HepG2 (cell line): ENCODE data around the gene ZFHX3. TPM values are rescaled to one million over a fixed set of nuclear protein-coding genes. Genes with fewer than 3 reads are reported as not detected.

Experiments used
- ATAC-seq: fragments of 200-7000 bp; cut with Tn5 transposase; 3 replicates; pipeline ENCODE4 v1.9.1; 2020; ENCODE audit warnings: mild to moderate bottlenecking, moderate library complexity
- BruUV-seq: library from RNA; stranded (reverse); fragments of 400-500 nt; replicated peaks from 2 replicates; lab custom pipeline; 2021; lab: Mats Ljungman, UMichigan
- CTCF ChIA-PET: fragments of 300-600 bp; formaldehyde crosslinking; extraction: SDS; loops from one replicate; lab custom pipeline; 2021; ENCODE audit warnings: low total read pairs, inconsistent platforms, low intra/inter-chr PET ratio; lab: Yijun Ruan, JAX
- POLR2A ChIA-PET: fragments of 350-600 bp; sonication (Branson Sonifier 250); formaldehyde crosslinking; loops from one replicate; lab custom pipeline; 2020; ENCODE audit warnings: antibody characterized with exemption, inconsistent platforms; lab: Yijun Ruan, JAX
- DNase-seq: peaks from one replicate; pipeline ENCODE4 v3.0.0-alpha.2; 2015; ENCODE audit warnings: low spot score
- FAIRE-seq: peaks from 3 replicates; lab custom pipeline; 2011; peaks lifted over from hg19 to GRCh38; lab: Jason Lieb, UNC
- H2AFZ ChIP-seq: one replicate; pipeline ENCODE4 v1.6.1; 2011; ENCODE audit warnings: low read length, inconsistent platforms
- H3K27ac ChIP-seq: fragments of 300-600 bp; 3 replicates; pipeline ENCODE4 v1.8.0; 2011; ENCODE audit warnings: mixed run types, mild to moderate bottlenecking, mixed read lengths, low read length, inconsistent platforms; ENCODE audit not compliant: insufficient read depth; ENCODE audit errors: extremely low read length
- H3K27me3 ChIP-seq, 2 experiments: fragments of 200-600 bp in 1 of 2; 2 replicates in 1 of 2; 3 replicates in 1 of 2; pipeline versions ENCODE4 v1.6.0 to v1.8.0; 2011; ENCODE audit warnings: low read length in 2 of 2, mild to moderate bottlenecking in 2 of 2, moderate library complexity in 2 of 2, inconsistent platforms in 1 of 2; ENCODE audit not compliant: insufficient read depth in 2 of 2, control insufficient read depth in 1 of 2
- H3K36me3 ChIP-seq, 2 experiments: fragments of 200-600 bp in 1 of 2; replicated peaks in 1 of 2; 2 replicates in 1 of 2; 3 replicates in 1 of 2; pipeline versions ENCODE4 v1.5.1 to v1.8.0; 2011; ENCODE audit warnings: low read length in 2 of 2, inconsistent platforms in 1 of 2; ENCODE audit not compliant: insufficient read depth in 2 of 2, control insufficient read depth in 1 of 2
- H3K4me1 ChIP-seq: 2 replicates; pipeline ENCODE4 v1.5.1; 2012; ENCODE audit warnings: low read length, inconsistent platforms; ENCODE audit not compliant: insufficient read depth
- H3K4me2 ChIP-seq: 2 replicates; pipeline ENCODE4 v1.6.0; 2011; ENCODE audit warnings: low read depth, low read length, inconsistent platforms
- H3K4me3 ChIP-seq, 3 experiments: fragments of 200-600 bp in 1 of 3; sonication (generic), shearing (Covaris generic) in 1 of 3; replicated peaks in 1 of 3; 2 replicates each; pipeline ENCODE4 v1.5.1; 2011 to 2016; ENCODE audit warnings: low read length in 3 of 3, inconsistent platforms in 2 of 3, low read depth in 2 of 3, mild to moderate bottlenecking in 2 of 3, control low read depth in 1 of 3, mixed read lengths in 1 of 3; ENCODE audit not compliant: insufficient read depth in 1 of 3
- H3K79me2 ChIP-seq: one replicate; pipeline ENCODE4 v1.6.1; 2011; ENCODE audit warnings: low read length, inconsistent platforms; ENCODE audit not compliant: insufficient read depth
- H3K9ac ChIP-seq: 2 replicates; pipeline ENCODE4 v1.6.0; 2011; ENCODE audit warnings: mild to moderate bottlenecking, low read depth, low read length, inconsistent platforms; ENCODE audit not compliant: insufficient read depth
- H3K9me3 ChIP-seq: 2 replicates; pipeline ENCODE4 v1.5.1; 2012; ENCODE audit warnings: mild to moderate bottlenecking, low read length
- H4K20me1 ChIP-seq: 2 replicates; pipeline ENCODE4 v1.6.0; 2011; ENCODE audit warnings: inconsistent platforms, mild to moderate bottlenecking, low read length, moderate library complexity; ENCODE audit not compliant: insufficient read depth
- BHLHE40 ChIP-seq: IDR thresholded peaks from 2 replicates; pipeline ENCODE4 v1.6.1; 2011; ENCODE audit warnings: low read length, improper control_type of control experiment
- DR1 ChIP-seq: sonication (generic); formaldehyde crosslinking; IDR thresholded peaks from 2 replicates; pipeline ENCODE4 v1.8.0; 2021; ENCODE audit warnings: mild to moderate bottlenecking, missing genetic modification reagents, inconsistent platforms
- GABPB1 ChIP-seq: IDR thresholded peaks from 2 replicates; pipeline ENCODE4 v1.6.1; 2016; ENCODE audit warnings: mild to moderate bottlenecking, missing genetic modification reagents, moderate library complexity, missing compliant biosample characterization
- KLF12 ChIP-seq: sonication (generic); formaldehyde crosslinking; IDR thresholded peaks from 2 replicates; pipeline ENCODE4 v1.4.0; 2020; ENCODE audit warnings: missing genetic modification reagents, borderline replicate concordance
- POLR2A ChIP-seq, 2 experiments: IDR thresholded peaks; 2 replicates each; pipeline ENCODE4 v1.6.1; 2011; ENCODE audit warnings: low read depth in 2 of 2, low read length in 2 of 2, mild to moderate bottlenecking in 1 of 2, moderate library complexity in 1 of 2; ENCODE audit not compliant: insufficient read depth in 1 of 2
- POLR2AphosphoS5 ChIP-seq: IDR thresholded peaks from 2 replicates; pipeline ENCODE4 v1.6.1; 2012; ENCODE audit warnings: low read depth, low read length
- RXRB ChIP-seq: IDR thresholded peaks from 2 replicates; pipeline ENCODE4 v1.6.1; 2016; ENCODE audit warnings: borderline replicate concordance, missing genetic modification reagents, missing compliant biosample characterization
- SALL1 ChIP-seq: sonication (generic); formaldehyde crosslinking; IDR thresholded peaks from 2 replicates; pipeline ENCODE4 v1.8.0; 2022; ENCODE audit warnings: mild to moderate bottlenecking, missing genetic modification reagents
- SRY ChIP-seq: sonication (generic); formaldehyde crosslinking; IDR thresholded peaks from 2 replicates; pipeline ENCODE4 v1.8.0; 2022; ENCODE audit warnings: mild to moderate bottlenecking, missing genetic modification reagents
- ZNF205 ChIP-seq: IDR thresholded peaks from 2 replicates; pipeline ENCODE4 v1.6.1; 2018; ENCODE audit warnings: missing biosample characterization, missing genetic modification reagents
- ZNF317 ChIP-seq: sonication (generic); formaldehyde crosslinking; IDR thresholded peaks from 2 replicates; pipeline ENCODE4 v1.5.0; 2020; ENCODE audit warnings: mild to moderate bottlenecking, missing genetic modification reagents
- ZNF678 ChIP-seq: sonication (generic); formaldehyde crosslinking; IDR thresholded peaks from 2 replicates; pipeline ENCODE4 v1.4.0; 2020; ENCODE audit warnings: mild to moderate bottlenecking, missing genetic modification reagents
- ZNF777 ChIP-seq: sonication (generic); formaldehyde crosslinking; IDR thresholded peaks from 2 replicates; pipeline ENCODE4 v1.4.0; 2020; ENCODE audit warnings: missing genetic modification reagents
- WGBS: methylation state at CpG from one replicate; pipeline ENCODE4 v1.1.6; 2017; ENCODE audit warnings: low lambda C conversion rate; 5-methylcytosine and 5-hydroxymethylcytosine counted together
- in situ Hi-C: cut with HindIII; loops from 2 replicates; pipeline ENCODE4 v1.10.0; 2017; ENCODE audit warnings: low pct_unique_long_range_greater_than_20kb; ENCODE audit not compliant: extremely low pct_ligation_motif_present
- intact Hi-C: fragments of 100-400 bp; cut with micrococcal nuclease; formaldehyde crosslinking; loops from one replicate; pipeline ENCODE4 v1.10.0; 2022; ENCODE audit not compliant: unreplicated experiment
- polyA plus RNA-seq, 8 experiments: library from polyadenylated mRNA; depleted of rRNA in 3 of 8; stranded (reverse) in 7 of 8; unstranded in 1 of 8; fragments of >200 nt; fragmentation: Illumina TruSeq in 4 of 8; extraction: Trizol in 4 of 8; gene quantifications; 2 replicates each; pipeline versions ENCODE4 v1.2.1 to v1.2.3, GENCODE V29; 2011 to 2016; ENCODE audit warnings: low read depth in 4 of 8, missing spikeins in 1 of 8, mixed read lengths in 1 of 8; ENCODE audit not compliant: insufficient read depth in 1 of 8
- total RNA-seq, 5 experiments: library from RNA; depleted of rRNA; stranded (reverse); fragments of >200 nt; fragmentation: Illumina TruSeq; extraction: Trizol; gene quantifications; 2 replicates each; pipeline ENCODE4 v1.2.3, GENCODE V29; 2016; ENCODE audit warnings: low read depth in 1 of 5
- TF ChIP-seq, protein P1 (sequence below), 2 experiments: sonication (generic) in 1 of 2; formaldehyde crosslinking in 1 of 2; IDR thresholded peaks; 2 replicates each; pipeline versions ENCODE4 v1.5.1 to v1.6.1; 2011 to 2020; ENCODE audit warnings: borderline replicate concordance in 1 of 2, low read depth in 1 of 2, low read length in 1 of 2, mild to moderate bottlenecking in 1 of 2, missing genetic modification reagents in 1 of 2, moderate library complexity in 1 of 2

Gene ZFHX3
- total and polyA plus RNA-seq, 2 of the 13 experiments (the other 11 are each of a cell fraction or from before 2014, with no cell fraction given) = 5.0 to 6.0 TPM

- Histone ChIP-seq H3K4me3 (no peak overlapping the region), H3K27ac (no peak overlapping the region), H3K27me3 (no peaks in the 10 kb centered on the region), H3K4me1 (peaks cover 69% of the 10 kb centered on the region), H4K20me1 (peaks cover 3% of the 10 kb centered on the region; the same call in 1 of the 2 replicates), H3K9ac (no peak overlapping the region), H3K36me3 (peaks cover 2 to 30% of the 10 kb centered on the region in 2 experiments; a peak in 4 of 5 replicates)
- ATAC-seq (no peak), DNase-seq (no peak)
- intact Hi-C loops = no loop called here
- 93% methylated on average over 7 of the region's 7 CpGs for WGBS
- POLR2A ChIA-PET = interaction anchor here (0.6 to 1.1 kb wide), 2 partner anchors 9 to 16 kb away, joined by 3 read pairs; no protein-coding TSS in a partner anchor
- no TSS peak for BruUV-seq
- in situ Hi-C loops = no loop called here
- no peak for TF ChIP-seq SALL1
- TF ChIP-seq ZNF317 (CRISPR knock-in tag) = no peak
- TF ChIP-seq BHLHE40 = no peak
- TF ChIP-seq POLR2A (IDR thresholded peaks at IDR 0.05; ENCODE audit: insufficient read depth in 1 of 2, low read depth in 2 of 2, low read length in 2 of 2) = no peak
- TF ChIP-seq GABPB1 (CRISPR knock-in tag) = no peak
- TF ChIP-seq SRY = no peak
- no peak for TF ChIP-seq ZNF205 (CRISPR knock-in tag)
- no peak for TF ChIP-seq POLR2AphosphoS5
- TF ChIP-seq RXRB (CRISPR knock-in tag) = no peak
- TF ChIP-seq DR1 (CRISPR knock-in tag) = no peak
- no peak for TF ChIP-seq ZNF777 (CRISPR knock-in tag)
- no peak for TF ChIP-seq ZNF678 (CRISPR knock-in tag)
- TF ChIP-seq KLF12 = no peak
- TF ChIP-seq, protein P1, sequence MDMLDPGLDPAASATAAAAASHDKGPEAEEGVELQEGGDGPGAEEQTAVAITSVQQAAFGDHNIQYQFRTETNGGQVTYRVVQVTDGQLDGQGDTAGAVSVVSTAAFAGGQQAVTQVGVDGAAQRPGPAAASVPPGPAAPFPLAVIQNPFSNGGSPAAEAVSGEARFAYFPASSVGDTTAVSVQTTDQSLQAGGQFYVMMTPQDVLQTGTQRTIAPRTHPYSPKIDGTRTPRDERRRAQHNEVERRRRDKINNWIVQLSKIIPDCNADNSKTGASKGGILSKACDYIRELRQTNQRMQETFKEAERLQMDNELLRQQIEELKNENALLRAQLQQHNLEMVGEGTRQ (IDR thresholded peaks at IDR 0.05; ENCODE audit: low read depth, low read length) = no peak
- TF ChIP-seq, protein P1 (CRISPR knock-in tag; IDR thresholded peaks at IDR 0.05; ENCODE audit: borderline replicate concordance) = no peak
- TF ChIP-seq, all 625 proteins: peak for 0
- CTCF ChIA-PET = no interaction called here
- Histone ChIP-seq H3K4me2 (no peak overlapping the region), H3K9me3 (no peaks in the 10 kb centered on the region), H3K79me2 (peaks cover 79% of the 10 kb centered on the region), H2AFZ (no peak overlapping the region)
- FAIRE-seq = no peak
Observed at GRCh38 chr16:72938795-72939164, 109.1 kb downstream of the ZFHX3 start.
